ENCODE data around the gene BSDC1. TPM values are rescaled to one million over a fixed set of nuclear protein-coding genes. Genes with fewer than 3 reads are reported as not detected.

The BSDC1 gene
- total and polyA plus RNA-seq, 9 donors: 32.6 to 48.3 (median 41.4) TPM

- no peak for DNase-seq
- peak overlapping the region; percentile 90 for H3K27ac ChIP-seq (ENCODE audit: low read length)
- H3K36me3 ChIP-seq (ENCODE audit: control insufficient read depth, insufficient read depth, low read length): peaks cover 14% of the 10 kb centered on the region
- WGBS (ENCODE audit: insufficient coverage): 7% methylated on average over 12 of the region's 28 CpGs
- peaks cover 2% of the 10 kb centered on the region for H3K9me3 ChIP-seq (replicated peaks; ENCODE audit: control insufficient read depth, low read depth, low read length)
- H3K4me1 ChIP-seq (ENCODE audit: control insufficient read depth, insufficient read depth, low read length): peaks cover 41% of the 10 kb centered on the region
- peak overlapping the region; percentile 72 for H3K4me3 ChIP-seq (ENCODE audit: low read length)
- no peaks in the 10 kb centered on the region for H3K27me3 ChIP-seq (ENCODE audit: control insufficient read depth, insufficient read depth, low read length)
Measured at GRCh38 chr1:32350785-32351398, 43.3 kb downstream of the BSDC1 start.

DNA sequence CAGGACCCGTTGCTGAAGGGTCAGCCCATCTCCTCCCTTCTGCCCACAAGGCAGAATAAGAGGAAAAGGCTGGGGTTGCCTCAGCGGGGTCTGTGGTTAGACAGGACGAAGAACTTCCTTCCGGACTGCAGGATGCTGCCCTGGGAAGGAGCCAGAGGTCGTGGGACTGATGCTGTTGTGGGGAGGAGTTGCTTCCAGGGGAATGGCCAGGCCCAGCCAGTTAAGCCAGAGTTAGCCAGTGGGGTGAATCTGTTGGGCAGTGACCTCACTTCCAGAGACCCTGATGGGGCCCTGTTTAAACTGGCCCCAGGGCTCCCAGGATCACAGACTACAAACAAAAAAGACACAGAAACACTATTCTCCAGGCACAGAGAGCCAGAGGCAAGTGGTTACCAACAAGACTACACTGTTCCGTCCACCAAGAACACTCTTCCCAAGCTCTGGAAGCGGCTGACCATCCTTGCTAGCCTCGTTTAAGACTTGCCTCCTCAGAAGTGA lies 45.0 kb downstream of the BSDC1 start:
- DNase-seq: peak; percentile 48

DNA sequence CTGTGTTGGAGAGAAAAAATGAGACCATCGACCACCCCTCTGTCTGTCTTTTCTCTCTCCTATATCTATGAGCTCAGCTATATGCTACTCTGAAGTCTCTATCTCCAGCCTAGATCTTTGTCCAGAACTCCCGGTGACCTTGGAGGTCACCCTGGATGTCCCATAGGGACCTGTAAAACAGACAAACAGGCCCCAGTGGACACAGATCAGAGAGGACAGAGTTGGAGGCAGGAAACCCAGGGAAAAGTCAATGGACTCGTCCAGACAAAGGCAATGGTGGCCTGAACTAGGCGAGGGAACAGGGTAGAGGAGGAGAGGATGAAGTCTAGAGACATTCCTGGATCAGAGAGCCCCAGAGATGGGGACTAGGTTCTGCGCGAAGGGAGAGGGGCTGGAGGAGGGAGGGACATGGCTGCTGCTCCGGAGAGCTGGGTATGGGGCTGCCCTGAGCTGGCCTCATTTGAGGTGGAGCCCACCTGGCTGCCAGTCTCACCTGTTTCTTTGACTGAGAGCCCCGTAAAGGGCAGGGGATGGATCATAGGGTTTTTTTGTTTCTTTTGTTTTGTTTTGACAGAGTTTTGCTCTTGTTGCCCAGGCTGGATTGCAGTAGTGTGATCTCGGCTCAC lies 47.6 kb downstream of the BSDC1 start:
- WGBS (ENCODE audit: insufficient coverage): 70% methylated on average over 6 of the region's 9 CpGs
- no peak overlapping the region for H3K27ac ChIP-seq (ENCODE audit: low read length)
- no peak for DNase-seq
- H3K4me1 ChIP-seq (ENCODE audit: control insufficient read depth, insufficient read depth, low read length): peaks cover 24% of the 10 kb centered on the region
- H3K9me3 ChIP-seq (replicated peaks; ENCODE audit: control insufficient read depth, low read depth, low read length): peaks cover 2% of the 10 kb centered on the region
- no peaks in the 10 kb centered on the region for H3K36me3 ChIP-seq (ENCODE audit: control insufficient read depth, insufficient read depth, low read length)
- peaks cover 2% of the 10 kb centered on the region for H3K27me3 ChIP-seq (ENCODE audit: control insufficient read depth, insufficient read depth, low read length)
- no peak overlapping the region for H3K4me3 ChIP-seq (ENCODE audit: low read length)

More for the DNA sequence above, 45.0 kb downstream of the BSDC1 start:
- Histone ChIP-seq H3K27me3 (ENCODE audit: control insufficient read depth, insufficient read depth, low read length) (no peaks in the 10 kb centered on the region), H3K4me3 (ENCODE audit: low read length) (no peak overlapping the region), H3K9me3 (replicated peaks; ENCODE audit: control insufficient read depth, low read depth, low read length) (peaks cover 2% of the 10 kb centered on the region), H3K27ac (ENCODE audit: low read length) (peak overlapping the region; percentile 17), H3K36me3 (ENCODE audit: control insufficient read depth, insufficient read depth, low read length) (peaks cover 7% of the 10 kb centered on the region), H3K4me1 (ENCODE audit: control insufficient read depth, insufficient read depth, low read length) (peaks cover 45% of the 10 kb centered on the region)
- 75% methylated on average over 3 of the region's 8 CpGs for WGBS (ENCODE audit: insufficient coverage)

DNA sequence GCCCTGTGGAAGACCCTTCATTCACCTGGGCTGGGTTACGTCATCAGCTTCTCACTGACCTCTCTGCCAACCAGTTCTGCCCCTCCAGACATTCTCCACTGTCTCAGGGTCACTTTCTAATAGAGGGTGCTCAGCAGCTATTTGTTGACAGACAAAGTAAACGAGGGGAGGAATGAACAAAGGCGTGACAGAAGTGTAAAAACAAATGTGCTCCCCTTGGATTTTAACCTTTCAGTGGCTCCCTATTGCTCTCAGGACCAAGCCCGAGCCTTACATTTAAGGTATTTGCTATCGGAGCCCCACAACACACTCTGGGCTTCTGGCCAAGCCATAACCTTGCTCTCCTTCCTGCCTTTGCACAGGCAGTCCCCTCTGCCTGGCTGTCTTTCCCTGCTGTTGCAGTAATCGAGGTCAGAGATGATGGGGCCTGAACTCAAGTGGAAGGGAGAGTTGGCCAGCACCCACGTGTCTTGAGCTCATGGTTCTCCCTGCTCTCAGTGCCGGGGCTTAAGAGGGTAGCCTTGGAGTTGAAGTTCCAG lies 48.9 kb downstream of the BSDC1 start:
- H3K9me3 ChIP-seq (replicated peaks; ENCODE audit: control insufficient read depth, low read depth, low read length): no peaks in the 10 kb centered on the region
- H3K27me3 ChIP-seq (ENCODE audit: control insufficient read depth, insufficient read depth, low read length): peaks cover 2% of the 10 kb centered on the region
- H3K4me3 ChIP-seq (ENCODE audit: low read length): no peak overlapping the region
- 24% methylated on average over 7 of the region's 8 CpGs for WGBS (ENCODE audit: insufficient coverage)
- H3K36me3 ChIP-seq (ENCODE audit: control insufficient read depth, insufficient read depth, low read length): no peaks in the 10 kb centered on the region
- peaks cover 25% of the 10 kb centered on the region for H3K4me1 ChIP-seq (ENCODE audit: control insufficient read depth, insufficient read depth, low read length)
- H3K27ac ChIP-seq (ENCODE audit: low read length): peak overlapping the region; percentile 8
- DNase-seq: no peak

DNA sequence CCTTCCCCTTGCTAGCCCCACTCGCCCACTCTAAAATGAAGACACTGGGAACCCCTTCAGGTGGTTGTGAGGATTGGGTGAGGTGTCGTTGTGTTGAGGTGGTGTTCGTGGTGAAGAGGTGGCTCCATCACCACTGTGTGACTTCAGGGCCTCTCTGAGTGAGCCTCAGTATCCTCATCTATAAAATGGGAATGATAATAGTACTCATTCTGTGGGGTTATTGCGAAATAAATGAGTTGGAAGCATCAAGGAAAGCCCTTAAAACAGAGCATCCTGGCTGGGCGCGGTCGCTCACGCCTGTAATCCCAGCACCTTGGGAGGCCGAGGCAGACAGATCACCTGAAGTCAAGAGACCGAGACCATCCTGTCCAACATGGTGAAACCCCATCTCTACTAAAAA lies 51.5 kb downstream of the BSDC1 start:
- WGBS (ENCODE audit: insufficient coverage): 92% methylated on average over 4 of the region's 10 CpGs
- Histone ChIP-seq H3K4me3 (ENCODE audit: low read length) (no peak overlapping the region), H3K4me1 (ENCODE audit: control insufficient read depth, insufficient read depth, low read length) (peaks cover 36% of the 10 kb centered on the region), H3K27me3 (ENCODE audit: control insufficient read depth, insufficient read depth, low read length) (peaks cover 2% of the 10 kb centered on the region), H3K36me3 (ENCODE audit: control insufficient read depth, insufficient read depth, low read length) (no peaks in the 10 kb centered on the region), H3K9me3 (replicated peaks; ENCODE audit: control insufficient read depth, low read depth, low read length) (no peaks in the 10 kb centered on the region), H3K27ac (ENCODE audit: low read length) (no peak overlapping the region)
- no peak for DNase-seq

GRCh38 chr1:32341971-32342370 lies 52.3 kb downstream of the BSDC1 start:
- Histone ChIP-seq H3K4me1 (ENCODE audit: control insufficient read depth, insufficient read depth, low read length) (peaks cover 43% of the 10 kb centered on the region), H3K9me3 (replicated peaks; ENCODE audit: control insufficient read depth, low read depth, low read length) (no peaks in the 10 kb centered on the region), H3K36me3 (ENCODE audit: control insufficient read depth, insufficient read depth, low read length) (no peaks in the 10 kb centered on the region), H3K4me3 (ENCODE audit: low read length) (no peak overlapping the region), H3K27me3 (ENCODE audit: control insufficient read depth, insufficient read depth, low read length) (peaks cover 2% of the 10 kb centered on the region), H3K27ac (ENCODE audit: low read length) (no peak overlapping the region)
- DNase-seq: no peak
- WGBS (ENCODE audit: insufficient coverage): 71% methylated on average over 3 of the region's 5 CpGs

DNA sequence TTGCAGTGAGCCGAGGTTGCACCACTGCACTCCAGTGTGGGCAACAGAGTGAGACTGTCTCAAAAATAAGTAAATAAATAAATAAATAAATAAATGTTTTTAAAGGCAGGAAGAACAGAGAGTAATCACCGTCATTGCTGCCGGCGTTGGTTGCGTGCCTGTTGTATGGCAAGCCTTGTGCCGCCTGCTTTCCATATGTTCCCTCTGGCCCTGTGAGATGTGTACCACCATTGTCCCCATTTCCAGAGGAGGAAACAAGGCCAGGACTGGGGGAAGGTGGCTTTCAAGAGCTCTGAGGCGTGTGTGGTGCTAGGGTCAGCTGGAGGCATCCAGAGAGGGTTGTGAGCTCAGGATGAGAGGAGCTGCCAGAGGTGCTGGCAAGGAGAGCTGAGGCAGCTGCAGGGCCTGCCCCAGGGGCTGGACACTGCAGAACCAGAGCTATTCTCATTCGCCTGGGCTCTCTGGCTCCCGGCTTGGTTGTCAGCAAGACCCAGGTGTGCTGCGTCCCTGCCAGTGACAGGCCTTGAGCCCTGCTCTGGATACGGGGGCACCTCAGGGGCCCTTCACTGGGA lies 53.0 kb downstream of the BSDC1 start:
- no peaks in the 10 kb centered on the region for H3K9me3 ChIP-seq (replicated peaks; ENCODE audit: control insufficient read depth, low read depth, low read length)
- H3K36me3 ChIP-seq (ENCODE audit: control insufficient read depth, insufficient read depth, low read length): no peaks in the 10 kb centered on the region
- H3K4me3 ChIP-seq (ENCODE audit: low read length): no peak overlapping the region
- 73% methylated on average over 8 of the region's 11 CpGs for WGBS (ENCODE audit: insufficient coverage)
- peaks cover 2% of the 10 kb centered on the region for H3K27me3 ChIP-seq (ENCODE audit: control insufficient read depth, insufficient read depth, low read length)
- peak; percentile 63 for DNase-seq
- H3K4me1 ChIP-seq (ENCODE audit: control insufficient read depth, insufficient read depth, low read length): peaks cover 50% of the 10 kb centered on the region
- H3K27ac ChIP-seq (ENCODE audit: low read length): no peak overlapping the region

GRCh38 chr1:32339363-32339978 lies 54.8 kb downstream of the BSDC1 start:
- Histone ChIP-seq H3K36me3 (ENCODE audit: control insufficient read depth, insufficient read depth, low read length) (peaks cover 2% of the 10 kb centered on the region), H3K27me3 (ENCODE audit: control insufficient read depth, insufficient read depth, low read length) (peaks cover 2% of the 10 kb centered on the region), H3K27ac (ENCODE audit: low read length) (no peak overlapping the region), H3K4me1 (ENCODE audit: control insufficient read depth, insufficient read depth, low read length) (peaks cover 54% of the 10 kb centered on the region), H3K4me3 (ENCODE audit: low read length) (no peak overlapping the region), H3K9me3 (replicated peaks; ENCODE audit: control insufficient read depth, low read depth, low read length) (no peaks in the 10 kb centered on the region)
- no peak for DNase-seq
- 76% methylated on average over 4 of the region's 5 CpGs for WGBS (ENCODE audit: insufficient coverage)

GRCh38 chr1:32338637-32339145 lies 55.5 kb downstream of the BSDC1 start:
- H3K9me3 ChIP-seq (replicated peaks; ENCODE audit: control insufficient read depth, low read depth, low read length): no peaks in the 10 kb centered on the region
- peaks cover 59% of the 10 kb centered on the region for H3K4me1 ChIP-seq (ENCODE audit: control insufficient read depth, insufficient read depth, low read length)
- H3K27me3 ChIP-seq (ENCODE audit: control insufficient read depth, insufficient read depth, low read length): peaks cover 2% of the 10 kb centered on the region
- WGBS (ENCODE audit: insufficient coverage): 67% methylated on average over 9 of the region's 14 CpGs
- H3K27ac ChIP-seq (ENCODE audit: low read length): peak overlapping the region; percentile 84
- no peak for DNase-seq
- no peak overlapping the region for H3K4me3 ChIP-seq (ENCODE audit: low read length)
- H3K36me3 ChIP-seq (ENCODE audit: control insufficient read depth, insufficient read depth, low read length): peaks cover 8% of the 10 kb centered on the region
